Renal cortex interstitium (tissue), 15 donors: Measurements from ENCODE around the gene TMEM158. TPM values are rescaled to one million over a fixed set of nuclear protein-coding genes. Genes with fewer than 3 reads are reported as not detected.

Experiments used
- DNase-seq, 11 donors: peaks; one replicate each; pipeline ENCODE4 v3.0.0-alpha.2; 2013; ENCODE audit warnings: low read depth in 9 of 11, low spot score in 4 of 11; ENCODE audit errors: extremely low read depth in 1 of 11
- long read RNA-seq, 16 experiments: transcript quantifications; one replicate each; lab custom pipeline, GENCODE V29; 2026
- polyA plus RNA-seq, 3 donors: library from polyadenylated mRNA; unstranded; fragments of 120-200 nt; gene quantifications; one replicate each; pipeline ENCODE4 v1.2.1, GENCODE V29; 2013; ENCODE audit not compliant: insufficient read length in 3 of 3

TMEM158 gene
- polyA plus RNA-seq = 1 to 10 TPM; 4.9 to 7.8 (median 6.6) TPM
- long read RNA-seq, donor 1, transcript TMEM158-201 (1 exons, 1,813 nt) = major isoform, 8 of 8 reads
- long read RNA-seq, donor 1, partial matches to known transcripts = 0 of 8 reads
- long read RNA-seq, donor 1, other reads (novel, unspliced or antisense) = 0 of 8 reads
- long read RNA-seq, donor 2, transcript TMEM158-201 (1 exons, 1,813 nt) = major isoform, 13 of 13 reads
- long read RNA-seq, donor 2, partial matches to known transcripts = 0 of 13 reads
- long read RNA-seq, donor 2, other reads (novel, unspliced or antisense) = 0 of 13 reads
- long read RNA-seq, donor 3, transcript TMEM158-201 (1 exons, 1,813 nt) = major isoform, 19 of 19 reads
- long read RNA-seq, donor 3, partial matches to known transcripts = 0 of 19 reads
- long read RNA-seq, donor 3, other reads (novel, unspliced or antisense) = 0 of 19 reads
- long read RNA-seq, donor 4, transcript TMEM158-201 (1 exons, 1,813 nt) = major isoform, 8 of 8 reads
- long read RNA-seq, donor 4, partial matches to known transcripts = 0 of 8 reads
- long read RNA-seq, donor 4, other reads (novel, unspliced or antisense) = 0 of 8 reads
- long read RNA-seq, donor 5 = 0 reads
- long read RNA-seq, donor 6, transcript TMEM158-201 (1 exons, 1,813 nt) = major isoform, 13 of 13 reads
- long read RNA-seq, donor 6, partial matches to known transcripts = 0 of 13 reads
- long read RNA-seq, donor 6, other reads (novel, unspliced or antisense) = 0 of 13 reads
- long read RNA-seq, donor 7, transcript TMEM158-201 (1 exons, 1,813 nt) = major isoform, 15 of 15 reads
- long read RNA-seq, donor 7, partial matches to known transcripts = 0 of 15 reads
- long read RNA-seq, donor 7, other reads (novel, unspliced or antisense) = 0 of 15 reads
- long read RNA-seq, donor 8, transcript TMEM158-201 (1 exons, 1,813 nt) = major isoform, 10 of 10 reads
- long read RNA-seq, donor 8, partial matches to known transcripts = 0 of 10 reads
- long read RNA-seq, donor 8, other reads (novel, unspliced or antisense) = 0 of 10 reads
- long read RNA-seq, donor 9, transcript TMEM158-201 (1 exons, 1,813 nt) = major isoform, 19 of 19 reads
- long read RNA-seq, donor 9, partial matches to known transcripts = 0 of 19 reads
- long read RNA-seq, donor 9, other reads (novel, unspliced or antisense) = 0 of 19 reads
- long read RNA-seq, donor 10, partial matches to known transcripts = 0 of 4 reads
- long read RNA-seq, donor 10, other reads (novel, unspliced or antisense) = 0 of 4 reads
- long read RNA-seq, donor 11, transcript TMEM158-201 (1 exons, 1,813 nt) = major isoform, 13 of 13 reads
- long read RNA-seq, donor 11, partial matches to known transcripts = 0 of 13 reads
- long read RNA-seq, donor 11, other reads (novel, unspliced or antisense) = 0 of 13 reads
- long read RNA-seq, donor 12, transcript TMEM158-201 (1 exons, 1,813 nt) = major isoform, 5 of 5 reads
- long read RNA-seq, donor 12, partial matches to known transcripts = 0 of 5 reads
- long read RNA-seq, donor 12, other reads (novel, unspliced or antisense) = 0 of 5 reads
- long read RNA-seq, donor 13, transcript TMEM158-201 (1 exons, 1,813 nt) = major isoform, 22 of 22 reads
- long read RNA-seq, donor 13, partial matches to known transcripts = 0 of 22 reads
- long read RNA-seq, donor 13, other reads (novel, unspliced or antisense) = 0 of 22 reads
- long read RNA-seq, donor 14, transcript TMEM158-201 (1 exons, 1,813 nt) = major isoform, 14 of 14 reads
- long read RNA-seq, donor 14, partial matches to known transcripts = 0 of 14 reads
- long read RNA-seq, donor 14, other reads (novel, unspliced or antisense) = 0 of 14 reads
- long read RNA-seq, donor 15, partial matches to known transcripts = 0 of 3 reads
- long read RNA-seq, donor 15, other reads (novel, unspliced or antisense) = 0 of 3 reads
- long read RNA-seq, donor 16, transcript TMEM158-201 (1 exons, 1,813 nt) = major isoform, 26 of 26 reads
- long read RNA-seq, donor 16, partial matches to known transcripts = 0 of 26 reads
- long read RNA-seq, donor 16, other reads (novel, unspliced or antisense) = 0 of 26 reads

- DNase-seq = peak in 5 of 11 donors; percentile 42 to 78 (median 68)
These were observed at the start of gene TMEM158 for GRCh38 chr3:45226206-45226915. TSS of gene TMEM158 (minus strand) at chr3:45226287. CDS start at chr3:45226027, 260 bp downstream.

- DNase-seq = no peak
These were observed 49.1 kb upstream of the TMEM158 start for GRCh38 chr3:45275006-45275704.

- DNase-seq = no peak
These were observed 47.8 kb upstream of the TMEM158 start for GRCh38 chr3:45273681-45274515.

GRCh38 chr3:45272828-45273470 lies 46.9 kb upstream of the TMEM158 start:
- DNase-seq = no peak

- no peak for DNase-seq
These were observed 46.1 kb upstream of the TMEM158 start for GRCh38 chr3:45272032-45272810.

GRCh38 chr3:45269952-45270351 lies 43.9 kb upstream of the TMEM158 start:
- DNase-seq = no peak

- no peak for DNase-seq
These were observed 41.0 kb upstream of the TMEM158 start for GRCh38 chr3:45267097-45267496.

GRCh38 chr3:45261333-45262110 lies 35.4 kb upstream of the TMEM158 start:
- DNase-seq = no peak

GRCh38 chr3:45259133-45259532 lies 33.0 kb upstream of the TMEM158 start:
- DNase-seq = no peak

GRCh38 chr3:45258317-45258716 lies 32.2 kb upstream of the TMEM158 start:
- no peak for DNase-seq

- DNase-seq = peak in 4 of 11 donors; percentile 20 to 31 (median 24)
These were observed 27.2 kb upstream of the TMEM158 start for GRCh38 chr3:45253316-45253715.

GRCh38 chr3:45252826-45253225 lies 26.7 kb upstream of the TMEM158 start:
- DNase-seq = no peak

- no peak for DNase-seq
These were observed 23.3 kb upstream of the TMEM158 start for GRCh38 chr3:45249391-45249790.

- DNase-seq = no peak
These were observed 20.2 kb upstream of the TMEM158 start for GRCh38 chr3:45246241-45246640.
